HS-27A (cell line): Measurements from ENCODE around the gene NR3C1.

Experiments
- DNase-seq: peaks from one replicate; pipeline ENCODE4 v3.0.0-alpha.2; 2012; ENCODE audit warnings: low read depth, missing footprints

NR3C1 gene

GRCh38 chr5:143398451-143399237 lies 4.8 kb downstream of the NR3C1 start:
- no peak for DNase-seq

- no peak for DNase-seq
These were observed 5.5 kb downstream of the NR3C1 start for GRCh38 chr5:143398053-143398355.

- no peak for DNase-seq
These were observed 6.0 kb downstream of the NR3C1 start for GRCh38 chr5:143397302-143398052.

- DNase-seq: no peak
These were observed 7.0 kb downstream of the NR3C1 start for GRCh38 chr5:143396353-143396940.

- no peak for DNase-seq
These were observed 7.7 kb downstream of the NR3C1 start for GRCh38 chr5:143395638-143396352.

GRCh38 chr5:143393524-143393923 lies 10.0 kb downstream of the NR3C1 start:
- DNase-seq: no peak

GRCh38 chr5:143390941-143391340 lies 12.5 kb downstream of the NR3C1 start:
- DNase-seq: no peak

GRCh38 chr5:143390258-143390657 lies 13.2 kb downstream of the NR3C1 start:
- DNase-seq: no peak

GRCh38 chr5:143386725-143387124 lies 16.8 kb downstream of the NR3C1 start:
- DNase-seq: no peak

- no peak for DNase-seq
These were observed 18.4 kb downstream of the NR3C1 start for GRCh38 chr5:143384865-143385657.

GRCh38 chr5:143383988-143384387 lies 19.5 kb downstream of the NR3C1 start:
- no peak for DNase-seq

GRCh38 chr5:143379606-143380005 lies 23.9 kb downstream of the NR3C1 start:
- no peak for DNase-seq

- no peak for DNase-seq
These were observed 26.3 kb downstream of the NR3C1 start for GRCh38 chr5:143376911-143377813.

- DNase-seq: no peak
These were observed 27.2 kb downstream of the NR3C1 start for GRCh38 chr5:143376195-143376779.

- no peak for DNase-seq
These were observed 28.8 kb downstream of the NR3C1 start for GRCh38 chr5:143374496-143375217.

GRCh38 chr5:143373076-143373475 lies 30.4 kb downstream of the NR3C1 start:
- DNase-seq: no peak

GRCh38 chr5:143372187-143372829 lies 31.2 kb downstream of the NR3C1 start:
- no peak for DNase-seq

GRCh38 chr5:143370440-143370839 lies 33.0 kb downstream of the NR3C1 start:
- DNase-seq: no peak

GRCh38 chr5:143364061-143364460 lies 39.4 kb downstream of the NR3C1 start:
- DNase-seq: no peak
